Measurements from ENCODE around the gene STXBP5.

The STXBP5 gene

DNA sequence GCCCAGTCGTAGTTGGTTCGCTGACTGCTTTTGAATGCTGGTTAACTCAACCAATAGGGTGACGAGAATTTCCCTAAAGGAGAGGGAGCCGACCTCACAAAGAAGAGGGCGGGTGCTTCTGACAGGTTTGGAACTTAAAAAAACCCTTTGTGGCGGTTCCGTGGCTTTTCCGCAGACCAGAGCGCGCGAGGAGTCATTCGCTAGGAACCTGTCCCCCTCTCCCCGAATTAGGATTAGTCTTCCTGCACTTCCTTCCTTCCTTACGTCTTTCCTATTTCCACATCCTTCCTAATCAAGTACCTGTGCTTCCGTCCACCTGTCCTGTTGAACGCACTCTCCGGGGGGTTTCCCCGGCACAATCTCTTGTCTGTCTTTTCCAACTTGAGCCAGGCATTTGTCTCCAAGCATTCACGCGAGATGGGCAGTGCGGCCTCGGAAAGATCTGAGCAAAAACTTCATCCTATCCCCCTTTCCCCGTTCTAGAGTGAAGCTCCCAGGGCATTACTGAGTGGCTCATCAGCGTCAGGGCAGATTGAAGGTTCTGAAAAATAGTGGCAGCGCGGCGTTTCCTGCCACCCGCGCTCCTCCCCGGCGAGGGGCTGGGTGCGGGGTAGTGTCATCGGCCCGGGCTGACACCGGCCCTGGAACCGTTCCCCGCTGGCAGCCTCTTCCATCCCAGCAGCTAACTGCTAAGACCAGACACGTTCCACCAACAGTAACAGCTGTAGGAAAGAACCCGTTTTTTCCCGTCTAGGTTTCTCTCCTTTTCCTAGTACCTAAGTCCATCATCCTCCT lies 1.5 kb upstream of the STXBP5 start:
- H3K27ac ChIP-seq (ENCODE audit: low read depth, low read length) = no peak overlapping the region
- H3K4me3 ChIP-seq (ENCODE audit: low read length) = peak overlapping the region; percentile 82
- H3K36me3 ChIP-seq (ENCODE audit: insufficient read depth, low read length) = no peaks in the 10 kb centered on the region
- H3K9me3 ChIP-seq (ENCODE audit: insufficient read depth, low read depth, low read length) = no peaks in the 10 kb centered on the region
- H3K27me3 ChIP-seq (ENCODE audit: insufficient read depth, low read length) = peaks cover 8% of the 10 kb centered on the region; the same call in 1 of the 2 replicates
- H3K4me1 ChIP-seq (ENCODE audit: insufficient read depth, low read length) = peaks cover 13% of the 10 kb centered on the region
- H3K9ac ChIP-seq (ENCODE audit: low read depth, low read length) = peak overlapping the region; percentile 18; the same call in 1 of the 2 replicates
- WGBS = under 1% methylated on average over 40 of the region's 40 CpGs

- under 1% methylated on average over 74 of the region's 74 CpGs for WGBS
- Histone ChIP-seq H3K4me1 (ENCODE audit: insufficient read depth, low read length) (peaks cover 13% of the 10 kb centered on the region), H3K27me3 (ENCODE audit: insufficient read depth, low read length) (peaks cover 8% of the 10 kb centered on the region; the same call in 1 of the 2 replicates), H3K9ac (ENCODE audit: low read depth, low read length) (peak overlapping the region; percentile 78), H3K4me3 (ENCODE audit: low read length) (peak overlapping the region; percentile 82), H3K36me3 (ENCODE audit: insufficient read depth, low read length) (no peaks in the 10 kb centered on the region), H3K9me3 (ENCODE audit: insufficient read depth, low read depth, low read length) (no peaks in the 10 kb centered on the region), H3K27ac (ENCODE audit: low read depth, low read length) (no peak overlapping the region; the same call in 1 of the 2 replicates)
These were observed 732 bp upstream of the STXBP5 start for GRCh38 chr6:147203311-147204059.

DNA sequence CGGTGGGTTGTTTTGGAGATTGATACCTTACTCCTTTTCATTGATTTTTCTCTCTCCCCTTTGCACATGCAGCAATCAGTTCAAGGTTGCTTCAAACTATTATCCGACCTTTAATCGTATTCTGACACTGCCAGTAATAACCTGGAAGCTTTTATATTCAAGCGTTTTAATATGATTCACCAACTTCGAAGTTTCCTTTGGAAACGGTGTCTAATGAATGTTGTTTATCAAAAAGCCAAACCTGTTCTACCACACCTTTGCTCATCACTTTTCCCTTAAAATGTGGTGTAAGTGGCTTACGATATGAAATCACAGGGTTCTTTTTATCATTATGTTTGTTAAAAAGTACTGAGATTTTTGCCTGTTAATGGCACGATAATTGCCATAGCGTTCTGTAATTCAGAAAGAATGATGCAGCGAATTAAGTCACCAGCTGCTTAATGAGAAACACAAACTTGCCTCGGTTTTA lies 660 bp downstream of the STXBP5 start:
- H3K27ac ChIP-seq (ENCODE audit: low read depth, low read length) = no peak overlapping the region
- 31% methylated on average over 8 of the region's 11 CpGs for WGBS

GRCh38 chr6:147205690-147206600 lies 1.7 kb downstream of the STXBP5 start:
- H3K27me3 ChIP-seq (ENCODE audit: insufficient read depth, low read length) = peaks cover 8% of the 10 kb centered on the region; the same call in 1 of the 2 replicates
- H3K27ac ChIP-seq (ENCODE audit: low read depth, low read length) = no peak overlapping the region
- H3K9ac ChIP-seq (ENCODE audit: low read depth, low read length) = no peak overlapping the region
- WGBS = 87% methylated on average over 5 of the region's 5 CpGs
- H3K4me1 ChIP-seq (ENCODE audit: insufficient read depth, low read length) = peaks cover 13% of the 10 kb centered on the region
- no peaks in the 10 kb centered on the region for H3K9me3 ChIP-seq (ENCODE audit: insufficient read depth, low read depth, low read length)
- H3K36me3 ChIP-seq (ENCODE audit: insufficient read depth, low read length) = no peaks in the 10 kb centered on the region
- H3K4me3 ChIP-seq (ENCODE audit: low read length) = peak overlapping the region; percentile 82

More for the DNA sequence above, 660 bp downstream of the STXBP5 start:
- Histone ChIP-seq H3K27me3 (ENCODE audit: insufficient read depth, low read length) (peaks cover 8% of the 10 kb centered on the region; the same call in 1 of the 2 replicates), H3K9me3 (ENCODE audit: insufficient read depth, low read depth, low read length) (no peaks in the 10 kb centered on the region), H3K4me1 (ENCODE audit: insufficient read depth, low read length) (peaks cover 13% of the 10 kb centered on the region), H3K9ac (ENCODE audit: low read depth, low read length) (peak overlapping the region; percentile 78), H3K4me3 (ENCODE audit: low read length) (peak overlapping the region; percentile 82), H3K36me3 (ENCODE audit: insufficient read depth, low read length) (no peaks in the 10 kb centered on the region)

DNA sequence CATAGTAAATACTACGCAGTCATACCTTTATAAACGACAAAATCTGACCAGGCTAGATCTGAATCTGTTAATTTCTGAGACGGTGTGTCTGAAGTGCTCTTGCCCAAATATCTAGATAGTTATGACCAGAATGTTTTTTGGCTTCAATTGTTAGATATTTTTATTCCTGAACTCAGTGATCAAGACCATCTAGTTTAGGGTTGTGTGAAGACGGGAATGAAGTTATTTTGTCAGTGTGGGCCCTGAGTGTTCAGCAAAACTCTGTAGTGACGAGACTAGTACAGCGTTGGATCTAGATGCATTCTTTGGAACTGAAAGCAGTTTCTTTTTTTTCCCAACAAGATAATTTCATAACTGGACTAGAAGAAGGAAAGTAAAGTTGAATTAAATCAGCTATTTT lies 3.1 kb downstream of the STXBP5 start:
- Histone ChIP-seq H3K9ac (ENCODE audit: low read depth, low read length) (no peak overlapping the region), H3K4me3 (ENCODE audit: low read length) (no peak overlapping the region), H3K27ac (ENCODE audit: low read depth, low read length) (no peak overlapping the region), H3K27me3 (ENCODE audit: insufficient read depth, low read length) (peaks cover 8% of the 10 kb centered on the region; the same call in 1 of the 2 replicates), H3K9me3 (ENCODE audit: insufficient read depth, low read depth, low read length) (no peaks in the 10 kb centered on the region), H3K36me3 (ENCODE audit: insufficient read depth, low read length) (no peaks in the 10 kb centered on the region), H3K4me1 (ENCODE audit: insufficient read depth, low read length) (peaks cover 9% of the 10 kb centered on the region)
- WGBS = 96% methylated on average over 5 of the region's 6 CpGs

GRCh38 chr6:147207837-147208754 lies 3.9 kb downstream of the STXBP5 start:
- H3K4me3 ChIP-seq (ENCODE audit: low read length) = no peak overlapping the region
- WGBS = 96% methylated on average over 3 of the region's 4 CpGs
- no peak overlapping the region for H3K9ac ChIP-seq (ENCODE audit: low read depth, low read length)
- peaks cover 8% of the 10 kb centered on the region; the same call in 1 of the 2 replicates for H3K27me3 ChIP-seq (ENCODE audit: insufficient read depth, low read length)
- H3K9me3 ChIP-seq (ENCODE audit: insufficient read depth, low read depth, low read length) = no peaks in the 10 kb centered on the region
- no peaks in the 10 kb centered on the region for H3K36me3 ChIP-seq (ENCODE audit: insufficient read depth, low read length)
- no peak overlapping the region for H3K27ac ChIP-seq (ENCODE audit: low read depth, low read length)
- H3K4me1 ChIP-seq (ENCODE audit: insufficient read depth, low read length) = peaks cover 9% of the 10 kb centered on the region

GRCh38 chr6:147209762-147210449 lies 5.7 kb downstream of the STXBP5 start:
- Histone ChIP-seq H3K27ac (ENCODE audit: low read depth, low read length) (no peak overlapping the region), H3K9ac (ENCODE audit: low read depth, low read length) (no peak overlapping the region), H3K36me3 (ENCODE audit: insufficient read depth, low read length) (no peaks in the 10 kb centered on the region), H3K4me3 (ENCODE audit: low read length) (no peak overlapping the region), H3K4me1 (ENCODE audit: insufficient read depth, low read length) (peaks cover 9% of the 10 kb centered on the region), H3K27me3 (ENCODE audit: insufficient read depth, low read length) (peaks cover 5% of the 10 kb centered on the region; the same call in 1 of the 2 replicates), H3K9me3 (ENCODE audit: insufficient read depth, low read depth, low read length) (no peaks in the 10 kb centered on the region)
- 98% methylated on average over 2 of the region's 2 CpGs for WGBS

DNA sequence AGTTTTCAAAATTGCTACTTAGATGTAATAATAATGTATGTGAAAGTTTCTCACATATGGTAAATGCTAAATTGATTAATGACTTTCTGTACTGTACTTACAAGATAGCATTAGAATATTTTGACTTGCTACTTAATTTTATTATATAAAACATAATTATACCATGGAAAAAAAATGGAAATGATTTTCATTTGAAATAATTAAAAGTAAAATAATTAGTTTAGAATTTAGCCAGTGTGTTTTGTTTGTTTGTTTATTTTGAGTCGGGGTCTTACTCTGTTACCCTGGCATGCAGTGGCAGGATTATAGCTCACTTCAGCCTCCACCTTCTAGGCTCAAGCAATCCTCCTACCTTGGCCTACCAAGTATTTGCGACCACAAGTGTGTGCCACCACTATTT lies 7.1 kb downstream of the STXBP5 start:
- no peaks in the 10 kb centered on the region for H3K27me3 ChIP-seq (ENCODE audit: insufficient read depth, low read length)
- no peak overlapping the region for H3K9ac ChIP-seq (ENCODE audit: low read depth, low read length)
- H3K27ac ChIP-seq (ENCODE audit: low read depth, low read length) = no peak overlapping the region
- no peaks in the 10 kb centered on the region for H3K36me3 ChIP-seq (ENCODE audit: insufficient read depth, low read length)
- WGBS = 91% methylated on average over 2 of the region's 2 CpGs
- no peaks in the 10 kb centered on the region for H3K9me3 ChIP-seq (ENCODE audit: insufficient read depth, low read depth, low read length)
- no peak overlapping the region for H3K4me3 ChIP-seq (ENCODE audit: low read length)
- H3K4me1 ChIP-seq (ENCODE audit: insufficient read depth, low read length) = no peaks in the 10 kb centered on the region; the same call in 1 of the 2 replicates

DNA sequence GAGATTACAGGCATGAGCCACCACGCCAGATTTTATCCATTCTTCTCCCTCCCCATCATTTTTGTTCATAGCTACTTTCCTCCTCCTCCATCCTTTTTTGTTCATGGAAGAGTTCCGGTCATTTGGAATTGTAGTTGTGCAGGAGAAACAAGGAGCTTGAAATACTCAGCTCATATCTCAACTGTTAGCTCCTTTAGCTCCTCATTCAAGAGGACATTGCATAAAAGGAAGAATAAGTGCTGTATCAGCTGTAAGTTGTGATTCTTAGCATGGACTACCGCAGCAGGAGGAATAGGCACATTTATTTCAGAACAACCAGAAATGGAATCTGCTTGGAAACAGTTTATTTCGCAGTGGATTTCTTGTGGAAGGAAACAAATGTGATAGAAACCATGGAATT lies 7.6 kb downstream of the STXBP5 start:
- no peaks in the 10 kb centered on the region for H3K9me3 ChIP-seq (ENCODE audit: insufficient read depth, low read depth, low read length)
- WGBS = 96% methylated on average over 4 of the region's 4 CpGs
- H3K27ac ChIP-seq (ENCODE audit: low read depth, low read length) = no peak overlapping the region
- no peaks in the 10 kb centered on the region for H3K4me1 ChIP-seq (ENCODE audit: insufficient read depth, low read length)
- H3K36me3 ChIP-seq (ENCODE audit: insufficient read depth, low read length) = no peaks in the 10 kb centered on the region
- H3K9ac ChIP-seq (ENCODE audit: low read depth, low read length) = no peak overlapping the region
- no peaks in the 10 kb centered on the region for H3K27me3 ChIP-seq (ENCODE audit: insufficient read depth, low read length)
- H3K4me3 ChIP-seq (ENCODE audit: low read length) = no peak overlapping the region

Data from HUES64 (cell line).